Esophagus muscularis mucosa (tissue), 4 donors: Measurements from ENCODE around the gene GLYATL3.
"Not testable (repeated sequence)": the region's sequence is repeated elsewhere in the genome, so short reads cannot be mapped to it uniquely, and the experiment has no call there.

Source experiments
- CTCF ChIP-seq, 3 experiments: fragments of 200-600 bp in 2 of 3; fragments of 450-650 bp in 1 of 3; sonication (generic) in 2 of 3; IDR thresholded peaks; one replicate each; pipeline ENCODE4 v1.5.1; 2017 to 2019; ENCODE audit warnings: antibody characterized with exemption in 3 of 3, mild to moderate bottlenecking in 2 of 3, moderate library complexity in 1 of 3
- EP300 ChIP-seq: sonication (generic); formaldehyde crosslinking; IDR thresholded peaks from one replicate; pipeline ENCODE4 v1.6.1; 2017; ENCODE audit warnings: antibody characterized with exemption
- POLR2A ChIP-seq: fragments of 450-650 bp; IDR thresholded peaks from one replicate; pipeline ENCODE4 v1.6.1; 2017; ENCODE audit warnings: antibody characterized with exemption, moderate library complexity, mild to moderate bottlenecking, low read depth
- POLR2AphosphoS5 ChIP-seq, 2 donors: sonication (generic); formaldehyde crosslinking; IDR thresholded peaks; one replicate each; pipeline ENCODE4 v1.6.1; 2017; ENCODE audit warnings: antibody characterized with exemption in 2 of 2

GRCh38 chr6:49481846-49482245 lies 17.9 kb upstream of the GLYATL3 start:
- TF ChIP-seq CTCF (IDR thresholded peaks at IDR 0.05); POLR2AphosphoS5 (IDR thresholded peaks at IDR 0.05); POLR2A; EP300: not testable (repeated sequence)
